Ammon's horn (tissue), 1 donor: ENCODE results near the gene LGI4.

Experiments used
- DNase-seq: peaks from one replicate; pipeline ENCODE4 v3.0.0-alpha.2; 2016; ENCODE audit warnings: low spot score

The LGI4 gene

GRCh38 chr19:35085947-35086346 lies 48.9 kb downstream of the LGI4 start:
- DNase-seq = no peak

- DNase-seq = no peak
Measured at GRCh38 chr19:35084509-35084762, 50.4 kb downstream of the LGI4 start.

GRCh38 chr19:35083691-35084508 lies 51.0 kb downstream of the LGI4 start:
- DNase-seq = no peak

- no peak for DNase-seq
Measured at GRCh38 chr19:35081201-35081600, 53.7 kb downstream of the LGI4 start.

GRCh38 chr19:35080613-35081170 lies 54.2 kb downstream of the LGI4 start:
- DNase-seq = no peak

GRCh38 chr19:35079826-35080225 lies 55.0 kb downstream of the LGI4 start:
- no peak for DNase-seq

- no peak for DNase-seq
Measured at GRCh38 chr19:35077411-35078223, 57.2 kb downstream of the LGI4 start.

- no peak for DNase-seq
Measured at GRCh38 chr19:35076657-35077056, 58.2 kb downstream of the LGI4 start.

GRCh38 chr19:35076026-35076370 lies 58.9 kb downstream of the LGI4 start:
- DNase-seq = no peak

GRCh38 chr19:35075202-35076025 lies 59.4 kb downstream of the LGI4 start:
- DNase-seq = no peak
